A549 (cell line): ENCODE measurements around the gene PPM1L.

Source experiments
- CTCF ChIP-seq: fragments of >200 bp; sonication (Bioruptor Twin); formaldehyde crosslinking; IDR thresholded peaks from 3 replicates; pipeline ENCODE4 v1.5.1; 2016
- GATA3 ChIP-seq: IDR thresholded peaks from 2 replicates; pipeline ENCODE4 v1.6.1; 2012; ENCODE audit warnings: borderline replicate concordance
- NFE2L2 ChIP-seq: fragments of 150-350 bp; conservative IDR thresholded peaks from 2 replicates; pipeline ENCODE4 v1.6.1; 2014; ENCODE audit warnings: low read length
- POLR2A ChIP-seq: IDR thresholded peaks from 2 replicates; pipeline ENCODE4 v1.6.1; 2012; ENCODE audit warnings: mild to moderate bottlenecking, low read length
- TF ChIP-seq, protein P1 (sequence below): IDR thresholded peaks from 2 replicates; pipeline ENCODE4 v1.6.1; 2012
- TF ChIP-seq, protein P2 (sequence below): fragments of 200-600 bp; sonication (generic); IDR thresholded peaks from 2 replicates; pipeline ENCODE4 v1.6.1; 2016; ENCODE audit warnings: antibody characterized with exemption, mild to moderate bottlenecking, moderate library complexity

DNA sequence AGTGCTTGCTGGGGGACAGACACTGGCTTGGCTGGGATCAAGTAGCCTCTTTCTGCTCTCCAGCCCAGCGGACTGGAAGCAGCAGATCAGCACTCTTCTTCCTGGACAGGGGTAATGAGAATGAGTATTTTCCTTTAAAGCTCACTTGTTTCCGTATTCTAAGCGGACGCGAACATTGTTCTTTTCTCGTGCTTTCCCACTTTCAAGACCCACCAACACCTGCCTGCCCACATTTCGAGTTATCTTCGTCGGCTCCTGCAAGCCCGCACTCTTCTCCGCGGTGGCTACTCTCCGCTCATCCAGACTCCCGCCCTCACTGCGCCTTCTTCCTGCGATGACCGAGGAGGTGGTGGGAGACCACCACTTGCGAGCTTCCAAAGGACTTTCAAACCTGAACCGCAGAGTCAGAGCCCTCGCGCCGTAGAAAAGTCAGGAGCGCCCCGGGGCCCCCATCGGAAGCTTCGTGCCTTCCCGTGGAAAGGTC, 1.6 kb upstream of the PPM1L start:
- TF ChIP-seq CTCF: no peak
- no peak for TF ChIP-seq GATA3
- TF ChIP-seq, protein P1, sequence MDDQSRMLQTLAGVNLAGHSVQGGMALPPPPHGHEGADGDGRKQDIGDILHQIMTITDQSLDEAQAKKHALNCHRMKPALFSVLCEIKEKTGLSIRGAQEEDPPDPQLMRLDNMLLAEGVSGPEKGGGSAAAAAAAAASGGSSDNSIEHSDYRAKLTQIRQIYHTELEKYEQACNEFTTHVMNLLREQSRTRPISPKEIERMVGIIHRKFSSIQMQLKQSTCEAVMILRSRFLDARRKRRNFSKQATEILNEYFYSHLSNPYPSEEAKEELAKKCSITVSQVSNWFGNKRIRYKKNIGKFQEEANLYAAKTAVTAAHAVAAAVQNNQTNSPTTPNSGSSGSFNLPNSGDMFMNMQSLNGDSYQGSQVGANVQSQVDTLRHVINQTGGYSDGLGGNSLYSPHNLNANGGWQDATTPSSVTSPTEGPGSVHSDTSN: no peak
- no peak for TF ChIP-seq POLR2A
- TF ChIP-seq, protein P2, sequence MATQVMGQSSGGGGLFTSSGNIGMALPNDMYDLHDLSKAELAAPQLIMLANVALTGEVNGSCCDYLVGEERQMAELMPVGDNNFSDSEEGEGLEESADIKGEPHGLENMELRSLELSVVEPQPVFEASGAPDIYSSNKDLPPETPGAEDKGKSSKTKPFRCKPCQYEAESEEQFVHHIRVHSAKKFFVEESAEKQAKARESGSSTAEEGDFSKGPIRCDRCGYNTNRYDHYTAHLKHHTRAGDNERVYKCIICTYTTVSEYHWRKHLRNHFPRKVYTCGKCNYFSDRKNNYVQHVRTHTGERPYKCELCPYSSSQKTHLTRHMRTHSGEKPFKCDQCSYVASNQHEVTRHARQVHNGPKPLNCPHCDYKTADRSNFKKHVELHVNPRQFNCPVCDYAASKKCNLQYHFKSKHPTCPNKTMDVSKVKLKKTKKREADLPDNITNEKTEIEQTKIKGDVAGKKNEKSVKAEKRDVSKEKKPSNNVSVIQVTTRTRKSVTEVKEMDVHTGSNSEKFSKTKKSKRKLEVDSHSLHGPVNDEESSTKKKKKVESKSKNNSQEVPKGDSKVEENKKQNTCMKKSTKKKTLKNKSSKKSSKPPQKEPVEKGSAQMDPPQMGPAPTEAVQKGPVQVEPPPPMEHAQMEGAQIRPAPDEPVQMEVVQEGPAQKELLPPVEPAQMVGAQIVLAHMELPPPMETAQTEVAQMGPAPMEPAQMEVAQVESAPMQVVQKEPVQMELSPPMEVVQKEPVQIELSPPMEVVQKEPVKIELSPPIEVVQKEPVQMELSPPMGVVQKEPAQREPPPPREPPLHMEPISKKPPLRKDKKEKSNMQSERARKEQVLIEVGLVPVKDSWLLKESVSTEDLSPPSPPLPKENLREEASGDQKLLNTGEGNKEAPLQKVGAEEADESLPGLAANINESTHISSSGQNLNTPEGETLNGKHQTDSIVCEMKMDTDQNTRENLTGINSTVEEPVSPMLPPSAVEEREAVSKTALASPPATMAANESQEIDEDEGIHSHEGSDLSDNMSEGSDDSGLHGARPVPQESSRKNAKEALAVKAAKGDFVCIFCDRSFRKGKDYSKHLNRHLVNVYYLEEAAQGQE: peak; percentile 83
- TF ChIP-seq NFE2L2: no peak
